ENCODE data around the gene TOMM40L.

GRCh38 chr1:161193561-161194235, 32.2 kb upstream of the TOMM40L start:
- no peak for TF ChIP-seq CTCF (conservative IDR thresholded peaks at IDR 0.05 in 1 of 2, IDR thresholded peaks at IDR 0.05 in 1 of 2; ENCODE audit: low read depth in 1 of 2, low read length in 2 of 2)
- no peak for TF ChIP-seq EZH2 (IDR thresholded peaks at IDR 0.05; ENCODE audit: low read length, missing control alignments)
